ENCODE data around the gene OBSL1. TPM values are rescaled to one million over a fixed set of nuclear protein-coding genes. Genes with fewer than 3 reads are reported as not detected.

Gene OBSL1
- total and polyA plus RNA-seq, 2 donors (not counting 3 experiments of a cell fraction or from before 2014, with no cell fraction given), result 16.7 to 20.7 TPM

- Histone ChIP-seq H3K9me3 (replicated peaks; ENCODE audit: control insufficient read depth, insufficient read depth, low read length) (no peaks in the 10 kb centered on the region), H3K9me1 (replicated peaks; ENCODE audit: control insufficient read depth, extremely low read depth, insufficient read depth, low read length) (no peaks in the 10 kb centered on the region), H3K36me3 (ENCODE audit: control insufficient read depth in 2 of 2, extremely low read depth in 1 of 2, insufficient read depth in 2 of 2, low read length in 2 of 2) (no peaks in the 10 kb centered on the region), H3K4me2 (ENCODE audit: insufficient read depth, low read length) (no peak overlapping the region), H3K79me2 (ENCODE audit: control insufficient read depth, insufficient read depth, low read length) (no peaks in the 10 kb centered on the region), H3K4me1 (ENCODE audit: control insufficient read depth, extremely low read depth, insufficient read depth, low read length) (no peaks in the 10 kb centered on the region), H3K27me3 (ENCODE audit: control insufficient read depth in 2 of 2, insufficient read depth in 2 of 2, low read length in 2 of 2) (peaks cover 2 to 9% of the 10 kb centered on the region in 2 experiments), H4K20me1 (replicated peaks; ENCODE audit: control insufficient read depth, extremely low read depth, insufficient read depth, low read length) (no peaks in the 10 kb centered on the region), H2AFZ (ENCODE audit: low read depth, low read length) (no peak overlapping the region), H3K27ac (ENCODE audit: insufficient read depth, low read depth, low read length) (no peak overlapping the region), H3K9ac (replicated peaks; ENCODE audit: extremely low read depth, insufficient read depth, low read length) (no peak overlapping the region), H3K4me3 (replicated peaks in 1 of 3; ENCODE audit: insufficient read depth in 1 of 3, low read depth in 1 of 3, low read length in 3 of 3) (no peak overlapping the region)
- intact Hi-C loops (cut with micrococcal nuclease), result no loop called here
- dilution Hi-C loops (cut with MboI; ENCODE audit: extremely low pct_ligation_motif_present, low sequenced_read_pairs), result no loop called here
- BruUV-seq (replicated peaks), result no TSS peak
- ChIA-PET CTCF (interaction anchor here (1.0 to 1.3 kb wide), 3 partner anchors 14 to 18 kb away, joined by 3 to 5 read pairs (median 3); partner anchors contain the start of gene OBSL1), POLR2A (no interaction called here)
- TF ChIP-seq FOS (IDR thresholded peaks at IDR 0.05; ENCODE audit: borderline replicate concordance, insufficient read depth, low read length) (no peak), GATA2 (IDR thresholded peaks at IDR 0.05; ENCODE audit: insufficient read depth, insufficient read length, low read depth, low read length) (no peak), MYC (IDR thresholded peaks at IDR 0.05; ENCODE audit: low read depth, low read length) (no peak), EZH2 (IDR thresholded peaks at IDR 0.05; ENCODE audit: borderline replicate concordance, low read depth, low read length, severe bottlenecking) (no peak), JUN (IDR thresholded peaks at IDR 0.05; ENCODE audit: borderline replicate concordance, insufficient read depth, insufficient read length, low read depth) (no peak), POLR2AphosphoS5 (IDR thresholded peaks at IDR 0.05; ENCODE audit: insufficient read depth, low read depth, low read length) (no peak), POLR2A (IDR thresholded peaks at IDR 0.05; ENCODE audit: low read depth, low read length) (no peak)
- TF ChIP-seq, protein P1, sequence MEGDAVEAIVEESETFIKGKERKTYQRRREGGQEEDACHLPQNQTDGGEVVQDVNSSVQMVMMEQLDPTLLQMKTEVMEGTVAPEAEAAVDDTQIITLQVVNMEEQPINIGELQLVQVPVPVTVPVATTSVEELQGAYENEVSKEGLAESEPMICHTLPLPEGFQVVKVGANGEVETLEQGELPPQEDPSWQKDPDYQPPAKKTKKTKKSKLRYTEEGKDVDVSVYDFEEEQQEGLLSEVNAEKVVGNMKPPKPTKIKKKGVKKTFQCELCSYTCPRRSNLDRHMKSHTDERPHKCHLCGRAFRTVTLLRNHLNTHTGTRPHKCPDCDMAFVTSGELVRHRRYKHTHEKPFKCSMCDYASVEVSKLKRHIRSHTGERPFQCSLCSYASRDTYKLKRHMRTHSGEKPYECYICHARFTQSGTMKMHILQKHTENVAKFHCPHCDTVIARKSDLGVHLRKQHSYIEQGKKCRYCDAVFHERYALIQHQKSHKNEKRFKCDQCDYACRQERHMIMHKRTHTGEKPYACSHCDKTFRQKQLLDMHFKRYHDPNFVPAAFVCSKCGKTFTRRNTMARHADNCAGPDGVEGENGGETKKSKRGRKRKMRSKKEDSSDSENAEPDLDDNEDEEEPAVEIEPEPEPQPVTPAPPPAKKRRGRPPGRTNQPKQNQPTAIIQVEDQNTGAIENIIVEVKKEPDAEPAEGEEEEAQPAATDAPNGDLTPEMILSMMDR (IDR thresholded peaks at IDR 0.05; ENCODE audit: extremely low read depth in 1 of 2, insufficient read depth in 1 of 2, low read depth in 1 of 2, low read length in 2 of 2), result no peak
- TF ChIP-seq, protein P2, sequence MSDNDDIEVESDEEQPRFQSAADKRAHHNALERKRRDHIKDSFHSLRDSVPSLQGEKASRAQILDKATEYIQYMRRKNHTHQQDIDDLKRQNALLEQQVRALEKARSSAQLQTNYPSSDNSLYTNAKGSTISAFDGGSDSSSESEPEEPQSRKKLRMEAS (IDR thresholded peaks at IDR 0.05; ENCODE audit: insufficient read depth, insufficient read length), result no peak
- FAIRE-seq, result no peak
- no peak for DNase-seq (ENCODE audit: low read depth, low spot score)
Measured at GRCh38 chr2:219557320-219557719, 14.0 kb downstream of the OBSL1 start.

Measured in endothelial cell of umbilical vein (primary cell).